K562 (cell line): ENCODE measurements around the gene PTPRU. TPM values are rescaled to one million over a fixed set of nuclear protein-coding genes. Genes with fewer than 3 reads are reported as not detected.

Experiments
- ATAC-seq: fragments of 200-7000 bp; cut with Tn5 transposase; 3 replicates; pipeline ENCODE4 v1.9.1; 2020; ENCODE audit warnings: moderate library complexity
- BruUV-seq: library from RNA; stranded (reverse); fragments of 400-500 nt; replicated peaks from 2 replicates; lab custom pipeline; 2021; lab: Mats Ljungman, UMichigan
- CTCF ChIA-PET: fragments of 300-600 bp; formaldehyde crosslinking; extraction: SDS; loops from one replicate; lab custom pipeline; 2021; ENCODE audit warnings: low intra/inter-chr PET ratio; lab: Yijun Ruan, JAX
- POLR2A ChIA-PET: fragments of 300-600, 350-650 bp; sonication (Branson Sonifier 250); formaldehyde crosslinking; extraction: SDS; loops from one replicate; lab custom pipeline; 2021; ENCODE audit warnings: antibody characterized with exemption, inconsistent platforms; lab: Yijun Ruan, JAX
- DNase-seq, 4 experiments: peaks; one replicate each; pipeline versions ENCODE4 v3.0.0 to v3.0.0-alpha.2; 2011 to 2018; ENCODE audit warnings: low spot score in 3 of 4, mixed read lengths in 3 of 4; ENCODE audit errors: extremely low read depth in 1 of 4
- FAIRE-seq: peaks from 2 replicates; lab custom pipeline; 2011; peaks lifted over from hg19 to GRCh38; lab: Jason Lieb, UNC
- H2AFZ ChIP-seq: 2 replicates; pipeline ENCODE4 v1.6.0; 2011; ENCODE audit warnings: low read depth, low read length, control low read depth, inconsistent platforms
- H3K27ac ChIP-seq: fragments of 200-600 bp; 3 replicates; pipeline ENCODE4 v1.8.0; 2011; ENCODE audit warnings: low read depth, mild to moderate bottlenecking, control low read depth, inconsistent platforms, low read length, moderate library complexity, mixed read lengths; ENCODE audit errors: extremely low read depth
- H3K27me3 ChIP-seq, 2 experiments: fragments of 300-600 bp in 1 of 2; 2 replicates in 1 of 2; 3 replicates in 1 of 2; pipeline versions ENCODE4 v1.6.0 to v1.8.0; 2011; ENCODE audit warnings: inconsistent platforms in 2 of 2, low read length in 2 of 2, mild to moderate bottlenecking in 1 of 2, mixed read lengths in 1 of 2, moderate library complexity in 1 of 2; ENCODE audit not compliant: control insufficient read depth in 2 of 2, insufficient read depth in 2 of 2
- H3K36me3 ChIP-seq: fragments of 300-600 bp; 3 replicates; pipeline ENCODE4 v1.8.0; 2011; ENCODE audit warnings: mild to moderate bottlenecking, low read length, inconsistent platforms; ENCODE audit not compliant: control insufficient read depth, insufficient read depth
- H3K4me1 ChIP-seq, 2 experiments: fragments of 200-600 bp in 1 of 2; replicated peaks in 1 of 2; 2 replicates in 1 of 2; 3 replicates in 1 of 2; pipeline versions ENCODE4 v1.5.1 to v1.8.0; 2011; ENCODE audit warnings: inconsistent platforms in 2 of 2, low read length in 2 of 2, mild to moderate bottlenecking in 1 of 2, mixed read lengths in 1 of 2, moderate library complexity in 1 of 2; ENCODE audit not compliant: control insufficient read depth in 2 of 2, insufficient read depth in 2 of 2
- H3K4me2 ChIP-seq: 2 replicates; pipeline ENCODE4 v1.6.1; 2011; ENCODE audit warnings: low read length, control low read depth, inconsistent platforms, mixed read lengths; ENCODE audit not compliant: insufficient read depth
- H3K4me3 ChIP-seq: fragments of 200-600 bp; sonication (generic), shearing (Covaris generic); 2 replicates; pipeline ENCODE4 v1.5.1; 2016; ENCODE audit warnings: control low read depth, inconsistent platforms
- H3K79me2 ChIP-seq: fragments of 200-600 bp; 3 replicates; pipeline ENCODE4 v1.8.0; 2011; ENCODE audit warnings: low read length, inconsistent platforms; ENCODE audit not compliant: control insufficient read depth, insufficient read depth
- H3K9ac ChIP-seq, 2 experiments: 2 replicates each; pipeline versions ENCODE4 v1.6.0 to v1.6.1; 2011; ENCODE audit warnings: low read depth in 2 of 2, low read length in 2 of 2, control low read depth in 1 of 2, inconsistent platforms in 1 of 2, mild to moderate bottlenecking in 1 of 2, mixed read lengths in 1 of 2; ENCODE audit not compliant: insufficient read depth in 1 of 2
- H3K9me1 ChIP-seq: one replicate; pipeline ENCODE4 v1.6.0; 2011; ENCODE audit warnings: inconsistent platforms, mild to moderate bottlenecking, low read length, moderate library complexity; ENCODE audit not compliant: control insufficient read depth, insufficient read depth
- H3K9me3 ChIP-seq: replicated peaks from 2 replicates; pipeline ENCODE4 v1.5.1; 2011; ENCODE audit warnings: low read depth, low read length, inconsistent platforms; ENCODE audit not compliant: control insufficient read depth, insufficient read depth
- H4K20me1 ChIP-seq: replicated peaks from 2 replicates; pipeline ENCODE4 v1.6.1; 2011; ENCODE audit warnings: low read length, inconsistent platforms, mixed read lengths; ENCODE audit not compliant: control insufficient read depth, insufficient read depth
- CBFA2T2 ChIP-seq: fragments of 450-650 bp; conservative IDR thresholded peaks from 2 replicates; pipeline ENCODE4 v1.6.1; 2017; ENCODE audit warnings: mild to moderate bottlenecking
- CBFA2T3 ChIP-seq: fragments of 450-650 bp; IDR thresholded peaks from 2 replicates; pipeline ENCODE4 v1.6.1; 2017
- MAFF ChIP-seq: IDR thresholded peaks from 2 replicates; pipeline ENCODE4 v1.6.1; 2012; ENCODE audit warnings: low read length, improper control_type of control experiment
- NELFE ChIP-seq: IDR thresholded peaks from 2 replicates; pipeline ENCODE4 v1.6.1; 2011; ENCODE audit warnings: mild to moderate bottlenecking; ENCODE audit not compliant: insufficient read depth, insufficient read length
- SMARCB1 ChIP-seq: IDR thresholded peaks from 2 replicates; pipeline ENCODE4 v1.6.1; 2011; ENCODE audit warnings: improper control_type of control experiment, low read depth; ENCODE audit not compliant: insufficient read length
- TARDBP ChIP-seq: fragments of 450-650 bp; IDR thresholded peaks from 2 replicates; pipeline ENCODE4 v1.6.1; 2016
- WGBS: fragments of 100-300 bp; shearing (Covaris generic); methylation state at CpG from one replicate; pipeline ENCODE4 v1.1.6; 2016; ENCODE audit warnings: low coverage, mixed read lengths; ENCODE audit not compliant: insufficient coverage; ENCODE audit errors: missing lambda C conversion rate; 5-methylcytosine and 5-hydroxymethylcytosine counted together
- in situ Hi-C: fragments of 300-500 bp; cut with MboI; formaldehyde crosslinking; loops from 4 replicates; pipeline ENCODE4 v1.15.0; 2018; ENCODE audit warnings: inconsistent platforms, mixed read lengths
- intact Hi-C: fragments of 100-400 bp; cut with micrococcal nuclease; formaldehyde crosslinking; loops from 2 replicates; pipeline ENCODE4 v1.14.2; 2022
- polyA plus RNA-seq, 8 experiments: library from polyadenylated mRNA; depleted of rRNA in 4 of 8; stranded (reverse) in 5 of 8; unstranded in 3 of 8; fragments of >200 nt; fragmentation: Nextera tagmentation in 2 of 8; fragmentation: Illumina TruSeq in 1 of 8; extraction: Ambion mirVana in 2 of 8; extraction: Trizol in 1 of 8; gene quantifications; 2 replicates each; pipeline versions ENCODE4 v1.2.1 to v1.2.3, GENCODE V29; 2011 to 2014; ENCODE audit warnings: inconsistent platforms in 1 of 8, missing spikeins in 1 of 8
- total RNA-seq, 7 experiments: library from RNA; depleted of rRNA in 6 of 7; stranded (reverse); fragments of >200 nt in 6 of 7; fragmentation: Illumina TruSeq in 2 of 7; extraction: Trizol in 2 of 7; gene quantifications; 2 replicates each; pipeline versions ENCODE4 v1.2.1 to v1.2.3, GENCODE V29; 2011 to 2021; ENCODE audit warnings: low replicate concordance in 1 of 7

The PTPRU gene
- total and polyA plus RNA-seq, 9 of the 15 experiments (the other 6 are each of a cell fraction or from before 2014, with no cell fraction given): 0.01 to 2.9 (median 1.0) TPM

- Histone ChIP-seq H3K36me3 (no peaks in the 10 kb centered on the region), H3K27ac (no peak overlapping the region), H3K4me3 (no peak overlapping the region)
- TF ChIP-seq CBFA2T3: peak; percentile 43
- TF ChIP-seq TARDBP: no peak
- no peak for TF ChIP-seq SMARCB1
- 0 out of 2 replicates have a peak, but pooled peaks have one; percentile 11 for TF ChIP-seq CBFA2T2
- no peak for TF ChIP-seq NELFE
- no peak for TF ChIP-seq MAFF
- TF ChIP-seq, all 486 proteins: peak for 2
- 0% methylated on average over 2 of the region's 2 CpGs for WGBS
- DNase-seq (peak in 2 of 4 experiments; percentile 41 to 49), FAIRE-seq (no peak), ATAC-seq (no peak)
- Histone ChIP-seq H3K79me2 (no peaks in the 10 kb centered on the region), H3K9ac (no peak overlapping the region), H4K20me1 (peaks cover 21% of the 10 kb centered on the region), H2AFZ (no peak overlapping the region), H3K9me1 (no peaks in the 10 kb centered on the region), H3K9me3 (no peaks in the 10 kb centered on the region), H3K27me3 (peaks cover 32 to 50% of the 10 kb centered on the region in 2 experiments; a peak in 4 of 5 replicates), H3K4me1 (peaks cover 2 to 25% of the 10 kb centered on the region in 2 experiments; a peak in 3 of 5 replicates), H3K4me2 (no peak overlapping the region)
- intact Hi-C loops: loop anchor here (5.0 kb wide), 1 partner anchor 1466 kb away; no protein-coding TSS in a partner anchor
- POLR2A ChIA-PET: interaction anchor here (1.1 kb wide), 1 partner anchor 9 kb away, joined by 5 read pairs; no protein-coding TSS in a partner anchor
- BruUV-seq: no TSS peak
- in situ Hi-C loops: no loop called here
- CTCF ChIA-PET: no interaction called here
Measured at GRCh38 chr1:29240986-29241385, 4.7 kb downstream of the PTPRU start.
